Keratinocyte (primary cell): ENCODE results near the gene PACC1. TPM values are rescaled to one million over a fixed set of nuclear protein-coding genes. Genes with fewer than 3 reads are reported as not detected.

Source experiments
- DNase-seq: peaks from one replicate; pipeline ENCODE4 v3.0.0-alpha.2; 2011; ENCODE audit warnings: low read depth, missing footprints, low spot score
- FAIRE-seq: peaks from 2 replicates; lab custom pipeline; 2011; peaks lifted over from hg19 to GRCh38; lab: Jason Lieb, UNC
- H2AFZ ChIP-seq: 2 replicates; pipeline ENCODE4 v1.6.0; 2012; ENCODE audit warnings: low read length, control low read depth, inconsistent platforms; ENCODE audit not compliant: control insufficient read depth
- H3K27ac ChIP-seq: 2 replicates; pipeline ENCODE4 v1.5.1; 2011; ENCODE audit warnings: low read length; ENCODE audit not compliant: control insufficient read depth, insufficient read depth
- H3K27me3 ChIP-seq: 3 replicates; pipeline ENCODE4 v1.6.0; 2011; ENCODE audit warnings: low read length; ENCODE audit not compliant: control insufficient read depth, insufficient read depth; ENCODE audit errors: extremely low read depth
- H3K36me3 ChIP-seq, 2 experiments: 2 replicates in 1 of 2; 3 replicates in 1 of 2; pipeline ENCODE4 v1.5.1; 2011; ENCODE audit warnings: low read length in 2 of 2, mild to moderate bottlenecking in 1 of 2; ENCODE audit not compliant: control insufficient read depth in 2 of 2, insufficient read depth in 2 of 2; ENCODE audit errors: extremely low read depth in 1 of 2
- H3K4me1 ChIP-seq: 3 replicates; pipeline ENCODE4 v1.5.1; 2011; ENCODE audit warnings: low read length; ENCODE audit not compliant: control insufficient read depth, insufficient read depth; ENCODE audit errors: extremely low read depth
- H3K4me2 ChIP-seq: 3 replicates; pipeline ENCODE4 v1.6.0; 2011; ENCODE audit warnings: low read depth, low read length; ENCODE audit not compliant: control insufficient read depth, insufficient read depth; ENCODE audit errors: extremely low read depth
- H3K4me3 ChIP-seq, 3 experiments: fragments of 200-600 bp in 1 of 3; sonication (generic) in 1 of 3; 2 replicates in 2 of 3; 3 replicates in 1 of 3; pipeline ENCODE4 v1.5.1; 2011 to 2016; ENCODE audit warnings: low read length in 3 of 3, mild to moderate bottlenecking in 3 of 3, control low read depth in 2 of 3, inconsistent platforms in 1 of 3, low read depth in 1 of 3, mixed read lengths in 1 of 3, mixed run types in 1 of 3, moderate library complexity in 1 of 3; ENCODE audit not compliant: control insufficient read depth in 2 of 3, insufficient read depth in 2 of 3; ENCODE audit errors: extremely low read depth in 1 of 3
- H3K79me2 ChIP-seq: 2 replicates; pipeline ENCODE4 v1.6.0; 2012; ENCODE audit warnings: low read length; ENCODE audit not compliant: control insufficient read depth, insufficient read depth
- H3K9ac ChIP-seq: 3 replicates; pipeline ENCODE4 v1.6.0; 2011; ENCODE audit warnings: low read length; ENCODE audit not compliant: control insufficient read depth, insufficient read depth; ENCODE audit errors: extremely low read depth
- H3K9me1 ChIP-seq: 3 replicates; pipeline ENCODE4 v1.6.0; 2011; ENCODE audit warnings: low read length; ENCODE audit not compliant: control insufficient read depth, insufficient read depth; ENCODE audit errors: extremely low read depth
- H3K9me3 ChIP-seq: 2 replicates; pipeline ENCODE4 v1.5.1; 2012; ENCODE audit warnings: low read depth, low read length; ENCODE audit not compliant: control insufficient read depth
- H4K20me1 ChIP-seq: 3 replicates; pipeline ENCODE4 v1.6.0; 2011; ENCODE audit warnings: low read length; ENCODE audit not compliant: control insufficient read depth, insufficient read depth; ENCODE audit errors: extremely low read depth
- EZH2 ChIP-seq: IDR thresholded peaks from one replicate; pipeline ENCODE4 v1.6.1; 2012; ENCODE audit warnings: inconsistent platforms, mild to moderate bottlenecking, low read length, moderate library complexity
- dilution Hi-C: fragments of 300-500 bp; cut with MboI; formaldehyde crosslinking; loops from one replicate; pipeline ENCODE4 v1.7.0; 2020; ENCODE audit warnings: low sequenced_read_pairs; ENCODE audit not compliant: extremely low pct_ligation_motif_present
- polyA plus RNA-seq, 5 experiments: library from polyadenylated mRNA; depleted of rRNA in 3 of 5; stranded (reverse) in 3 of 5; stranded (forward) in 1 of 5; unstranded in 1 of 5; fragments of >200 nt; gene quantifications; 1 replicate in 1 of 5; 2 replicates in 3 of 5; 3 replicates in 1 of 5; pipeline versions ENCODE4 v1.2.1 to v1.2.3, GENCODE V29; 2011 to 2012; ENCODE audit warnings: missing spikeins in 2 of 5, low read depth in 1 of 5, low replicate concordance in 1 of 5
- TF ChIP-seq, protein P1 (sequence below), 3 experiments: IDR thresholded peaks in 1 of 3; conservative IDR thresholded peaks in 1 of 3; optimal IDR thresholded peaks in 1 of 3; 2 replicates in 2 of 3; 3 replicates in 1 of 3; pipeline versions ENCODE3 to v1.5.1; 2011; ENCODE audit warnings: low read length in 3 of 3, mild to moderate bottlenecking in 3 of 3, moderate library complexity in 2 of 3, control low read depth in 1 of 3, inconsistent platforms in 1 of 3; ENCODE audit not compliant: insufficient read depth in 2 of 3; ENCODE audit errors: extremely low read depth in 1 of 3

PACC1 gene
- polyA plus RNA-seq, 1 donor (not counting 4 experiments of a cell fraction or from before 2014, with no cell fraction given), result 12.7 TPM

GRCh38 chr1:212354464-212354863 lies 60.2 kb downstream of the PACC1 start:
- no peak overlapping the region for H3K9ac ChIP-seq
- H3K27me3 ChIP-seq, result no peaks in the 10 kb centered on the region
- no peaks in the 10 kb centered on the region for H3K4me1 ChIP-seq
- no peak overlapping the region for H2AFZ ChIP-seq
- dilution Hi-C loops, result no loop called here
- peaks cover 0 to 13% of the 10 kb centered on the region in 2 experiments for H3K36me3 ChIP-seq
- H3K27ac ChIP-seq, result no peak overlapping the region
- H3K79me2 ChIP-seq, result no peaks in the 10 kb centered on the region
- H3K9me3 ChIP-seq, result no peaks in the 10 kb centered on the region
- H3K4me3 ChIP-seq, result no peak overlapping the region
- no peak overlapping the region for H3K4me2 ChIP-seq
- DNase-seq (no peak), FAIRE-seq (no peak)
- no peaks in the 10 kb centered on the region for H4K20me1 ChIP-seq
- no peak for TF ChIP-seq EZH2
- TF ChIP-seq, protein P1, sequence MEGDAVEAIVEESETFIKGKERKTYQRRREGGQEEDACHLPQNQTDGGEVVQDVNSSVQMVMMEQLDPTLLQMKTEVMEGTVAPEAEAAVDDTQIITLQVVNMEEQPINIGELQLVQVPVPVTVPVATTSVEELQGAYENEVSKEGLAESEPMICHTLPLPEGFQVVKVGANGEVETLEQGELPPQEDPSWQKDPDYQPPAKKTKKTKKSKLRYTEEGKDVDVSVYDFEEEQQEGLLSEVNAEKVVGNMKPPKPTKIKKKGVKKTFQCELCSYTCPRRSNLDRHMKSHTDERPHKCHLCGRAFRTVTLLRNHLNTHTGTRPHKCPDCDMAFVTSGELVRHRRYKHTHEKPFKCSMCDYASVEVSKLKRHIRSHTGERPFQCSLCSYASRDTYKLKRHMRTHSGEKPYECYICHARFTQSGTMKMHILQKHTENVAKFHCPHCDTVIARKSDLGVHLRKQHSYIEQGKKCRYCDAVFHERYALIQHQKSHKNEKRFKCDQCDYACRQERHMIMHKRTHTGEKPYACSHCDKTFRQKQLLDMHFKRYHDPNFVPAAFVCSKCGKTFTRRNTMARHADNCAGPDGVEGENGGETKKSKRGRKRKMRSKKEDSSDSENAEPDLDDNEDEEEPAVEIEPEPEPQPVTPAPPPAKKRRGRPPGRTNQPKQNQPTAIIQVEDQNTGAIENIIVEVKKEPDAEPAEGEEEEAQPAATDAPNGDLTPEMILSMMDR (optimal IDR thresholded peaks at IDR 0.05 in 1 of 3, IDR thresholded peaks at IDR 0.05 in 1 of 3, conservative IDR thresholded peaks at IDR 0.05 in 1 of 3; ENCODE audit: extremely low read depth in 1 of 3, insufficient read depth in 2 of 3, low read length in 3 of 3), result no peak
- no peaks in the 10 kb centered on the region for H3K9me1 ChIP-seq

- Histone ChIP-seq H3K9ac (no peak overlapping the region), H2AFZ (no peak overlapping the region), H4K20me1 (no peaks in the 10 kb centered on the region), H3K4me3 (no peak overlapping the region), H3K4me2 (no peak overlapping the region), H3K9me3 (no peaks in the 10 kb centered on the region), H3K4me1 (no peaks in the 10 kb centered on the region), H3K36me3 (peaks cover 0 to 10% of the 10 kb centered on the region in 2 experiments), H3K27ac (no peak overlapping the region), H3K27me3 (no peaks in the 10 kb centered on the region), H3K9me1 (no peaks in the 10 kb centered on the region), H3K79me2 (no peaks in the 10 kb centered on the region)
- FAIRE-seq (no peak), DNase-seq (no peak)
- TF ChIP-seq, protein P1 (optimal IDR thresholded peaks at IDR 0.05 in 1 of 3, IDR thresholded peaks at IDR 0.05 in 1 of 3, conservative IDR thresholded peaks at IDR 0.05 in 1 of 3; ENCODE audit: extremely low read depth in 1 of 3, insufficient read depth in 2 of 3, low read length in 3 of 3), result no peak
- TF ChIP-seq EZH2, result no peak
- dilution Hi-C loops, result no loop called here
Measured at GRCh38 chr1:212353181-212353580, 61.5 kb downstream of the PACC1 start.
